H4 (cell line): Measurements from ENCODE around the gene ATXN1. TPM values are rescaled to one million over a fixed set of nuclear protein-coding genes. Genes with fewer than 3 reads are reported as not detected.
"Not testable (repeated sequence)": the region's sequence is repeated elsewhere in the genome, so short reads cannot be mapped to it uniquely, and the experiment has no call there.

Experiments used
- DNase-seq: peaks from one replicate; pipeline ENCODE4 v3.0.0-alpha.2; 2015; ENCODE audit warnings: low spot score
- total RNA-seq: library from RNA; depleted of rRNA; stranded (reverse); fragments of >200 nt; shearing (Covaris generic); gene quantifications from 2 replicates; pipeline ENCODE4 v1.2.3, GENCODE V29; 2014

Gene ATXN1
- total RNA-seq, 1 experiment from 2014 or later, result 18.9 TPM

GRCh38 chr6:16473908-16474771 is 287.1 kb downstream of the ATXN1 start:
- DNase-seq, result no peak

- no peak for DNase-seq
Measured at GRCh38 chr6:16473184-16473907, 287.9 kb downstream of the ATXN1 start.

DNA sequence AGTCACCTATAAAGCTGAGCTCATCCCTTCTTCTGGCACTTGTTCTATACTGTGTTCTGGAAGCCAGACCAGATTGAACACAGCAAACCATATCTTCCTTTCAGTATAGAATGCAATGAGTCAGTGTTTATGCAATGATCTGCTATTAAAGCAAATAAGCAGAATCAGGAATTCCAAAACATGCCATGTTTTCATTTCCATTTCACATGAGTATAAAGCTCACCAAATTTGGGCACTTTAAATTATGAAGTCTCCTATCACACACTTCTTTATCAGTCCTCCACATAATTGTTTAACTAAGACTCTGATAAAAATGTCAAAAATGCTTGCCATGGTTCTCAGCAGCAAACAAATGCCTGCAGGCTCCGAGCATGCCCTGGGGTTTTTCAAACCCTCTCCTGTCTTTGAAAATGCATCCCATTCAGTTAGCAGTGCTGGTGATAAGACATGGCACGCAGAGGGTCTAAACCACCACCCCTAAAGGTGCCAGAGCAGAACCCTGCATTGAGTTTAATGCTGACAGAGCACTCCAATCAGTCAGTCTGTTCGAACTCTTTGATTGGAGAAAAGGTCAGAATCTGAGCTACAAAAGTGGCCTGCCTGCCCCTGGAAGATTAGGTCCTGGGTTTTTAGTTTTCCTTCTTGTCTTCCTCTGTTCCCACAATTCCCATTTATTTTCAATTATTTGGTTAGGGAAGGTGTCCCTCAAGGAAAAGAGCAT is 288.8 kb downstream of the ATXN1 start:
- no peak for DNase-seq

- no peak for DNase-seq
Measured at GRCh38 chr6:16471910-16472297, 289.4 kb downstream of the ATXN1 start.

GRCh38 chr6:16471222-16471909 is 289.9 kb downstream of the ATXN1 start:
- no peak for DNase-seq

GRCh38 chr6:16470502-16471221 is 290.6 kb downstream of the ATXN1 start:
- no peak for DNase-seq

DNA sequence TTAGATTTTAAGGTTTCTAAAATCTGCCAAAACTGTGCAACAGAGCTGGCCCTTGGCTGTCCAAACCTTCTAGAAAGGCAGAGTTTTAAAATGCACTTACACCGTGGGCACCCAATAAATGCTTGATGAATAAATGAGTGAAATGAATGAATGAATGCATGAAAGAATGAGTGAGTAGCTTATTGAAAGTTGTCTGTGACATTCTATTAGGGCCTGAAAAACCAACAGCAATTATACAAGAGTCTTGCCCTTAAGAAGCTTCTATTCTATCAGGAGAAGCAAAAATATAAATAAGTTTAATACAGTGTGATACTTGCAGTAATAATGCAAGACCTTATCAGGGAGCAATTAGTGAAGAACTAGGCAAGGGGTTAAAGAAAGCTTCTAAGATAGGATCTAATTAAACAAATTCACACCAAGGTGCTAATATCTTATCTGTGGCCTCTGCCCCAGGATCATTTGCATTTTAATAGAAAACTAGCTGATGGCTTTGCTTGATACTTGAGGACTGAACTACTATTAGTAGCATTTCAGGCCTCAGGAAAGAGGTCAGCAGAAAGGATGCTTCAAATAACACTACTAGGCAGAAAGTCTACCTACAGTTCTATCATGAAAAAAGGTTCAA is 292.2 kb downstream of the ATXN1 start:
- no peak for DNase-seq

GRCh38 chr6:16466800-16467553 is 294.3 kb downstream of the ATXN1 start:
- DNase-seq, result no peak

DNA sequence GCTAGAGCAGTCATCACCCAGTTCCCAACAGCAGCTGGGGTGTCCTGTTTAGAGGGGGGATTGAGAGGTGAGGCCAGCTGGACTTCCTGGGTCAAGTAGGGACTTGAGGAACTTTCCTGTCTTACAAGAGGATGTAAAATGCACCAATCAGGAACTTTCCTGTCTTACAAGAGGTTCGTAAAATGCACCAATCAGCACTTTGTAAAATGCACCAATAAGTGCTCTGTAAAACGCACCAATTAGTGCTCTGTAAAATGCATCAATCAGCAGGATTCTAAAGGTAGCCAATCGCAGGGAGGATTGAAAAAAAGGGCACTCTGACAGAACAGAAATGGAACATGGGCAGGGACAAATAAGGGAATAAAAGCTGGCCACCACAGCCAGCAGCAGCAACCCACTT is 297.2 kb downstream of the ATXN1 start:
- DNase-seq, result no peak

GRCh38 chr6:16463246-16463645 is 298.0 kb downstream of the ATXN1 start:
- DNase-seq, result not testable (repeated sequence)

GRCh38 chr6:16461491-16461890 is 299.8 kb downstream of the ATXN1 start:
- DNase-seq, result no peak

DNA sequence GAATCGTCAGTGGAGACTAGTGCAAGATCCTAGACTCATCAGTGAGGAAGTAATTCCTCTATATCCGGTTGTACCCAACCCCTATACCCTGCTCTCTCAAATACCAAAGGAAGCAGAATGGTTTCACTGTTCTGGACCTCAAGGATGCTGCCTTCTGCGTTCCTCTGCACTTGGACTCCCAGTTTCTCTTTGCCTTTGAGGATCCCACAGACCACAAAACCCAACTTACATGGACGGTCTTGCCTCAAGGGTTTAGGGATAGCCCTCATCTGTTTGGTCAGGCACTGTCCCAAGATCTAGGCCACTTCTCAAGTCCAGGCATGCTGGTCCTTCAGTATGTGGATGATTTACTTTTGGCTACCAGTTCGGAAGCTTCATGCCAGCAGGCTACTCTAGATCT is 301.8 kb downstream of the ATXN1 start:
- not testable (repeated sequence) for DNase-seq

- DNase-seq, result no peak
Measured at GRCh38 chr6:16452348-16452747, 308.9 kb downstream of the ATXN1 start.

DNA sequence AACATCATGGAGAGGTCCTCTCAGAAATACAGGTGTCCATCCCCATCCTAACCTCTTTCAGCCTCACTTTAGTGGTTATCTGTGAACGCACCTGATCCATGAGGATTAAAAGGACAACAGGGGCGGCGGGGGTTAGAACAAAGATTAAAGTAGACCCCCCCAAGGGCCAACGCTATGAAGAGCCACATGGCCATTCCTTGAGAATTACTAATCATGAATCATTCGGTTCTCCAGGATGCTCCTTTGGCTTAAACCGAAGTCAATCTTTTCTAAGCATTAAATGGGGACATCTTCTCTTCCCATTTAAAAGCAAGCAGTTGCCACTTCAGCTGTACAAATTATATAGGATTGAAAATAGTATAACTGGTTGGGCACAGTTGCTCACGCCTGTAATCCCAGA is 310.4 kb downstream of the ATXN1 start:
- DNase-seq, result no peak

DNA sequence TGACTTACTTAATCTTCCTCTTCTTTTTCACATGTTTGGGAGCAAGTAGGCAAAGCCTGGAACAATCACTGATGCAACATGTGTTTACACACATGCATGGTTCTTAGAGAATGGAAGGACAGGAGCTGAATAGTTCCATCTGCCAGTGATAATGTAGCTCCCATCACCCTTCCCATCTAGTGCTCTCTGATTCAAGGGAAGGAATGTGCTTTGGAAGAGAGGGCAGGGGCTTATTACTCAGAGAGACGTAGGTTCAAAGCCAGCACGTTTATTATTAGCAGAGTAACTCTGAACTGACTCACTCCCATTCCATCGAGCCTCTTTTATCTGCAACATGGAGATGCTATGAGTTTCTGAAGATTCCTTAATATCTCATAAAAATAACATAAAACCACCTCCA is 311.0 kb downstream of the ATXN1 start:
- no peak for DNase-seq

DNA sequence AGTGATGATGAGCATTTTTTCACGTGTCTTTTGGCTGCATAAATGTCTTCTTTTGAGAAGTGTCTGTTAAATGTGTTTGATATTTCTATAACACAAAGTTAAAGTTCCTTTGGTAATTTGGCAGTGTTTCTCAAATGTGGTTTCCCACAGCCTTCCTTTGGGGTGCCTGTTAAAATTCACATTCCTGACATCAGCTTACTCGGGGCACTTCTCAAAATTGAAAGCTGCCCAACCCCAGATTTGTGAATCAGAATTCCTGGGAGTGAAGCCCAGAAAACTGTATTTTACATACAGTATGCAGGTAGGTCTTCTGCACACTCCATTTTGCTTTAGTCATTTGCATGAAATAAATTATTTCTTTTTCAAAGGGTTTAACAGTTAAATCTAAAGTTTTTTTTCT is 315.0 kb downstream of the ATXN1 start:
- no peak for DNase-seq

GRCh38 chr6:16442031-16442430 is 319.2 kb downstream of the ATXN1 start:
- DNase-seq, result no peak

- no peak for DNase-seq
Measured at GRCh38 chr6:16441262-16441661, 320.0 kb downstream of the ATXN1 start.

GRCh38 chr6:16440636-16441212 is 320.5 kb downstream of the ATXN1 start:
- DNase-seq, result no peak
